HG03039 (cell line): ENCODE measurements around the gene TBX1.

Experiments used
- ATAC-seq: cut with Tn5 transposase; IDR thresholded peaks from one replicate; pipeline ENCODE4 v1.9.1; 2021; ENCODE audit warnings: mild to moderate bottlenecking, moderate library complexity; ENCODE audit not compliant: unreplicated experiment

TBX1 gene

GRCh38 chr22:19737846-19738663, 22.5 kb upstream of the TBX1 start:
- no peak for ATAC-seq

- ATAC-seq: no peak
Measured at GRCh38 chr22:19738664-19739447, 21.7 kb upstream of the TBX1 start.

- no peak for ATAC-seq
Measured at GRCh38 chr22:19739448-19739895, 21.1 kb upstream of the TBX1 start.

GRCh38 chr22:19739911-19740449, 20.6 kb upstream of the TBX1 start:
- no peak for ATAC-seq

GRCh38 chr22:19740586-19740985, 20.0 kb upstream of the TBX1 start:
- no peak for ATAC-seq

GRCh38 chr22:19741053-19741452, 19.5 kb upstream of the TBX1 start:
- ATAC-seq: no peak

- no peak for ATAC-seq
Measured at GRCh38 chr22:19742160-19743066, 18.2 kb upstream of the TBX1 start.

- no peak for ATAC-seq
Measured at GRCh38 chr22:19743081-19743480, 17.5 kb upstream of the TBX1 start.

- ATAC-seq: no peak
Measured at GRCh38 chr22:19743651-19744050, 16.9 kb upstream of the TBX1 start.

GRCh38 chr22:19744350-19745006, 16.1 kb upstream of the TBX1 start:
- no peak for ATAC-seq

- ATAC-seq: no peak
Measured at GRCh38 chr22:19745155-19746101, 15.2 kb upstream of the TBX1 start.

GRCh38 chr22:19746726-19747125, 13.9 kb upstream of the TBX1 start:
- ATAC-seq: no peak

GRCh38 chr22:19747551-19747950, 13.0 kb upstream of the TBX1 start:
- no peak for ATAC-seq

- ATAC-seq: no peak
Measured at GRCh38 chr22:19748139-19748538, 12.4 kb upstream of the TBX1 start.

GRCh38 chr22:19748991-19749664, 11.4 kb upstream of the TBX1 start:
- ATAC-seq: no peak

GRCh38 chr22:19749876-19750275, 10.7 kb upstream of the TBX1 start:
- ATAC-seq: no peak

- no peak for ATAC-seq
Measured at GRCh38 chr22:19750507-19751490, 9.8 kb upstream of the TBX1 start.
